HepG2 (cell line): ENCODE data around the gene DOHH. TPM values are rescaled to one million over a fixed set of nuclear protein-coding genes. Genes with fewer than 3 reads are reported as not detected.
A peak's percentile ranks its signal among the peaks of the same experiment; 100 is the strongest.

Source experiments
- CBX1 ChIP-seq: IDR thresholded peaks from one replicate; pipeline ENCODE4 v1.6.1; 2016; ENCODE audit warnings: antibody characterized with exemption, low read depth
- ESRRA ChIP-seq: sonication (generic); formaldehyde crosslinking; IDR thresholded peaks from 2 replicates; pipeline ENCODE4 v1.5.1; 2020; ENCODE audit warnings: mild to moderate bottlenecking, low read depth, missing genetic modification reagents
- FOXJ3 ChIP-seq: sonication (generic); formaldehyde crosslinking; IDR thresholded peaks from 2 replicates; pipeline ENCODE4 v1.4.0; 2020; ENCODE audit warnings: missing genetic modification reagents, mild to moderate bottlenecking, borderline replicate concordance
- GABPB1 ChIP-seq: IDR thresholded peaks from 2 replicates; pipeline ENCODE4 v1.6.1; 2016; ENCODE audit warnings: mild to moderate bottlenecking, missing genetic modification reagents, moderate library complexity, missing compliant biosample characterization
- KLF9 ChIP-seq: IDR thresholded peaks from 2 replicates; pipeline ENCODE4 v1.6.1; 2016; ENCODE audit warnings: low read depth
- KMT2A ChIP-seq: sonication (generic); formaldehyde crosslinking; IDR thresholded peaks from 2 replicates; pipeline ENCODE4 v1.4.0; 2020; ENCODE audit warnings: missing genetic modification reagents
- MATR3 ChIP-seq: sonication (generic); formaldehyde crosslinking; IDR thresholded peaks from 2 replicates; pipeline ENCODE4 v1.4.0; 2020; ENCODE audit warnings: missing genetic modification reagents
- NCOA5 ChIP-seq: sonication (generic); formaldehyde crosslinking; IDR thresholded peaks from 2 replicates; pipeline ENCODE4 v1.4.0; 2020; ENCODE audit warnings: missing genetic modification reagents
- PAF1 ChIP-seq: IDR thresholded peaks from 2 replicates; pipeline ENCODE4 v1.6.1; 2016; ENCODE audit warnings: missing genetic modification reagents, missing compliant biosample characterization
- SUZ12 ChIP-seq: fragments of 150-350 bp; IDR thresholded peaks from 2 replicates; pipeline ENCODE4 v1.6.1; 2014; ENCODE audit warnings: low read depth, low read length
- YY1 ChIP-seq: IDR thresholded peaks from 2 replicates; pipeline ENCODE4 v1.6.1; 2011; ENCODE audit warnings: low read length, low read depth, moderate library complexity, mild to moderate bottlenecking; ENCODE audit not compliant: insufficient read depth, insufficient replicate concordance
- ZBTB7A ChIP-seq: sonication (generic); formaldehyde crosslinking; IDR thresholded peaks from 2 replicates; pipeline ENCODE4 v1.8.0; 2022; ENCODE audit warnings: mild to moderate bottlenecking, missing genetic modification reagents
- ZNF550 ChIP-seq: sonication (generic); formaldehyde crosslinking; IDR thresholded peaks from 2 replicates; pipeline ENCODE4 v1.4.0; 2020; ENCODE audit warnings: mild to moderate bottlenecking, missing genetic modification reagents, borderline replicate concordance
- polyA plus RNA-seq, 8 experiments: library from polyadenylated mRNA; depleted of rRNA in 3 of 8; stranded (reverse) in 7 of 8; unstranded in 1 of 8; fragments of >200 nt; fragmentation: Illumina TruSeq in 4 of 8; extraction: Trizol in 4 of 8; gene quantifications; 2 replicates each; pipeline versions ENCODE4 v1.2.1 to v1.2.3, GENCODE V29; 2011 to 2016; ENCODE audit warnings: low read depth in 4 of 8, missing spikeins in 1 of 8, mixed read lengths in 1 of 8; ENCODE audit not compliant: insufficient read depth in 1 of 8
- total RNA-seq, 5 experiments: library from RNA; depleted of rRNA; stranded (reverse); fragments of >200 nt; fragmentation: Illumina TruSeq; extraction: Trizol; gene quantifications; 2 replicates each; pipeline ENCODE4 v1.2.3, GENCODE V29; 2016; ENCODE audit warnings: low read depth in 1 of 5
- TF ChIP-seq, protein P1 (sequence below): sonication (generic); formaldehyde crosslinking; conservative IDR thresholded peaks from 2 replicates; pipeline ENCODE4 v1.8.0; 2022; ENCODE audit warnings: mild to moderate bottlenecking, moderate library complexity, missing genetic modification reagents
- TF ChIP-seq, protein P2 (sequence below): sonication (generic); formaldehyde crosslinking; IDR thresholded peaks from 2 replicates; pipeline ENCODE4 v1.4.0; 2020; ENCODE audit warnings: missing genetic modification reagents, borderline replicate concordance
- TF ChIP-seq, protein P3 (sequence below): sonication (generic); formaldehyde crosslinking; IDR thresholded peaks from 2 replicates; pipeline ENCODE4 v1.4.0; 2020; ENCODE audit warnings: mild to moderate bottlenecking, missing genetic modification reagents, borderline replicate concordance
- TF ChIP-seq, protein P4 (sequence below): sonication (generic); formaldehyde crosslinking; IDR thresholded peaks from 2 replicates; pipeline ENCODE4 v1.4.0; 2020; ENCODE audit warnings: mild to moderate bottlenecking, missing genetic modification reagents

Gene DOHH
- total and polyA plus RNA-seq, 2 of the 13 experiments (the other 11 are each of a cell fraction or from before 2014, with no cell fraction given): 3.5 to 13.7 TPM

DNA sequence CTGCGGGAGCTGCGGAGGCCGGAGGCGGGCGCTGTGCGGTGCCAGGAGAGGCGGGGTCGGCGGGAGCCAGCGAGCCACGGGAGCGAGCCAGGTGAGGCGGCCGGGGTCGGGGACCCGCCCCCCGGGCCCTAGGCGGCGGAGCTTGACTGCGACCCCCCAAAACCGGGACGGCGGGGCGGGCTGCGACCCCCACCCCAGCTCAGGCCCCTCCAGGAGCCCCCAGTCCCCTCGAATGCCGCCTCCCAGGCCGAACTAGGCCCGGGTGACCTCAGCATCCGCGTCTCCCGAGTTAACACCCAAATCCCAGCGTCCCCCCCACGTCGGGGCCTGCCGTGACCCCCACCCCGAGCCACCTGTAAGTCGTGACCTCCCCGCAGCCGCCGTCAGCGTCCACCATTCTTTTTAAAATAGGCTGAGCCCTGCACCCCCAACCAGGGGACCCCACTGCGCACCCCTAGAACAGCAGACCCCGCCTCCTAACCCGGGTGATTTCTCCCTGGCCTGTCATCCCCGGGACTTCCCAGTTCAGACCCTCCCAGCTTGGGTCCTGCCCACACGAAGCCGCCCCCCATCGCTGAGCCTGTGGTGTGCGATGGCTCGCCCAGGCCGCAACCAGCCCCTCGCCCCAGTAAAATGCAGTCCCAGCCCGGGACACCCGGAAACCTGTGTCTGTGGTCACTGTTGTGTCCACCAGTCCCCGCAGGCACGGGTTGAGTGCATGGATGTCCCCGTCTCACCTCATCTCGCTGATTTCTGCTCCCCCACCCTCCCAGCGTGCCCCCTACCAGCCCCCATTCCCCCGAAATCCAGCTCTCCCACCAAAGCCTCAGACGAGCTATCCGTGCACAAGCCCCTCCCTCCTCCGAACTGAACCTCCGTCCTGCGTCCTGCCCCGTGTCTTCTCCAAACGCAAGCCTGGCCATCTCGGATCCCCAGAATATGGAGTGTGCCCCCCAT is 6.2 kb upstream of the DOHH start (continued):
- TF ChIP-seq ZNF550 (CRISPR knock-in tag) (no peak), SUZ12 (no peak), PAF1 (no peak), ESRRA (CRISPR knock-in tag) (no peak), MATR3 (no peak), NCOA5 (CRISPR knock-in tag) (no peak), CBX1 (no peak), ZBTB7A (CRISPR knock-in tag) (no peak), YY1 (no peak), FOXJ3 (no peak), KMT2A (CRISPR knock-in tag) (no peak), GABPB1 (CRISPR knock-in tag) (0 out of 2 replicates have a peak, but pooled peaks have one; percentile 28), KLF9 (no peak)
- TF ChIP-seq, protein P1, sequence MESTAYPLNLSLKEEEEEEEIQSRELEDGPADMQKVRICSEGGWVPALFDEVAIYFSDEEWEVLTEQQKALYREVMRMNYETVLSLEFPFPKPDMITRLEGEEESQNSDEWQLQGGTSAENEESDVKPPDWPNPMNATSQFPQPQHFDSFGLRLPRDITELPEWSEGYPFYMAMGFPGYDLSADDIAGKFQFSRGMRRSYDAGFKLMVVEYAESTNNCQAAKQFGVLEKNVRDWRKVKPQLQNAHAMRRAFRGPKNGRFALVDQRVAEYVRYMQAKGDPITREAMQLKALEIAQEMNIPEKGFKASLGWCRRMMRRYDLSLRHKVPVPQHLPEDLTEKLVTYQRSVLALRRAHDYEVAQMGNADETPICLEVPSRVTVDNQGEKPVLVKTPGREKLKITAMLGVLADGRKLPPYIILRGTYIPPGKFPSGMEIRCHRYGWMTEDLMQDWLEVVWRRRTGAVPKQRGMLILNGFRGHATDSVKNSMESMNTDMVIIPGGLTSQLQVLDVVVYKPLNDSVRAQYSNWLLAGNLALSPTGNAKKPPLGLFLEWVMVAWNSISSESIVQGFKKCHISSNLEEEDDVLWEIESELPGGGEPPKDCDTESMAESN: peak; percentile 6; the same call in 1 of the 2 replicates
- TF ChIP-seq, protein P2, sequence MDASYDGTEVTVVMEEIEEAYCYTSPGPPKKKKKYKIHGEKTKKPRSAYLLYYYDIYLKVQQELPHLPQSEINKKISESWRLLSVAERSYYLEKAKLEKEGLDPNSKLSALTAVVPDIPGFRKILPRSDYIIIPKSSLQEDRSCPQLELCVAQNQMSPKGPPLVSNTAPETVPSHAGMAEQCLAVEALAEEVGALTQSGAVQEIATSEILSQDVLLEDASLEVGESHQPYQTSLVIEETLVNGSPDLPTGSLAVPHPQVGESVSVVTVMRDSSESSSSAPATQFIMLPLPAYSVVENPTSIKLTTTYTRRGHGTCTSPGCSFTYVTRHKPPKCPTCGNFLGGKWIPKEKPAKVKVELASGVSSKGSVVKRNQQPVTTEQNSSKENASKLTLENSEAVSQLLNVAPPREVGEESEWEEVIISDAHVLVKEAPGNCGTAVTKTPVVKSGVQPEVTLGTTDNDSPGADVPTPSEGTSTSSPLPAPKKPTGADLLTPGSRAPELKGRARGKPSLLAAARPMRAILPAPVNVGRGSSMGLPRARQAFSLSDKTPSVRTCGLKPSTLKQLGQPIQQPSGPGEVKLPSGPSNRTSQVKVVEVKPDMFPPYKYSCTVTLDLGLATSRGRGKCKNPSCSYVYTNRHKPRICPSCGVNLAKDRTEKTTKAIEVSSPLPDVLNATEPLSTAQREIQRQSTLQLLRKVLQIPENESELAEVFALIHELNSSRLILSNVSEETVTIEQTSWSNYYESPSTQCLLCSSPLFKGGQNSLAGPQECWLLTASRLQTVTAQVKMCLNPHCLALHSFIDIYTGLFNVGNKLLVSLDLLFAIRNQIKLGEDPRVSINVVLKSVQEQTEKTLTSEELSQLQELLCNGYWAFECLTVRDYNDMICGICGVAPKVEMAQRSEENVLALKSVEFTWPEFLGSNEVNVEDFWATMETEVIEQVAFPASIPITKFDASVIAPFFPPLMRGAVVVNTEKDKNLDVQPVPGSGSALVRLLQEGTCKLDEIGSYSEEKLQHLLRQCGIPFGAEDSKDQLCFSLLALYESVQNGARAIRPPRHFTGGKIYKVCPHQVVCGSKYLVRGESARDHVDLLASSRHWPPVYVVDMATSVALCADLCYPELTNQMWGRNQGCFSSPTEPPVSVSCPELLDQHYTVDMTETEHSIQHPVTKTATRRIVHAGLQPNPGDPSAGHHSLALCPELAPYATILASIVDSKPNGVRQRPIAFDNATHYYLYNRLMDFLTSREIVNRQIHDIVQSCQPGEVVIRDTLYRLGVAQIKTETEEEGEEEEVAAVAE: no peak
- TF ChIP-seq, protein P3, sequence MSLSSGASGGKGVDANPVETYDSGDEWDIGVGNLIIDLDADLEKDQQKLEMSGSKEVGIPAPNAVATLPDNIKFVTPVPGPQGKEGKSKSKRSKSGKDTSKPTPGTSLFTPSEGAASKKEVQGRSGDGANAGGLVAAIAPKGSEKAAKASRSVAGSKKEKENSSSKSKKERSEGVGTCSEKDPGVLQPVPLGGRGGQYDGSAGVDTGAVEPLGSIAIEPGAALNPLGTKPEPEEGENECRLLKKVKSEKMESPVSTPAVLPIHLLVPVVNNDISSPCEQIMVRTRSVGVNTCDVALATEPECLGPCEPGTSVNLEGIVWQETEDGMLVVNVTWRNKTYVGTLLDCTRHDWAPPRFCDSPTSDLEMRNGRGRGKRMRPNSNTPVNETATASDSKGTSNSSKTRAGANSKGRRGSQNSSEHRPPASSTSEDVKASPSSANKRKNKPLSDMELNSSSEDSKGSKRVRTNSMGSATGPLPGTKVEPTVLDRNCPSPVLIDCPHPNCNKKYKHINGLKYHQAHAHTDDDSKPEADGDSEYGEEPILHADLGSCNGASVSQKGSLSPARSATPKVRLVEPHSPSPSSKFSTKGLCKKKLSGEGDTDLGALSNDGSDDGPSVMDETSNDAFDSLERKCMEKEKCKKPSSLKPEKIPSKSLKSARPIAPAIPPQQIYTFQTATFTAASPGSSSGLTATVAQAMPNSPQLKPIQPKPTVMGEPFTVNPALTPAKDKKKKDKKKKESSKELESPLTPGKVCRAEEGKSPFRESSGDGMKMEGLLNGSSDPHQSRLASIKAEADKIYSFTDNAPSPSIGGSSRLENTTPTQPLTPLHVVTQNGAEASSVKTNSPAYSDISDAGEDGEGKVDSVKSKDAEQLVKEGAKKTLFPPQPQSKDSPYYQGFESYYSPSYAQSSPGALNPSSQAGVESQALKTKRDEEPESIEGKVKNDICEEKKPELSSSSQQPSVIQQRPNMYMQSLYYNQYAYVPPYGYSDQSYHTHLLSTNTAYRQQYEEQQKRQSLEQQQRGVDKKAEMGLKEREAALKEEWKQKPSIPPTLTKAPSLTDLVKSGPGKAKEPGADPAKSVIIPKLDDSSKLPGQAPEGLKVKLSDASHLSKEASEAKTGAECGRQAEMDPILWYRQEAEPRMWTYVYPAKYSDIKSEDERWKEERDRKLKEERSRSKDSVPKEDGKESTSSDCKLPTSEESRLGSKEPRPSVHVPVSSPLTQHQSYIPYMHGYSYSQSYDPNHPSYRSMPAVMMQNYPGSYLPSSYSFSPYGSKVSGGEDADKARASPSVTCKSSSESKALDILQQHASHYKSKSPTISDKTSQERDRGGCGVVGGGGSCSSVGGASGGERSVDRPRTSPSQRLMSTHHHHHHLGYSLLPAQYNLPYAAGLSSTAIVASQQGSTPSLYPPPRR: 0 out of 2 replicates have a peak, but pooled peaks have one; percentile 10
- TF ChIP-seq, protein P4, sequence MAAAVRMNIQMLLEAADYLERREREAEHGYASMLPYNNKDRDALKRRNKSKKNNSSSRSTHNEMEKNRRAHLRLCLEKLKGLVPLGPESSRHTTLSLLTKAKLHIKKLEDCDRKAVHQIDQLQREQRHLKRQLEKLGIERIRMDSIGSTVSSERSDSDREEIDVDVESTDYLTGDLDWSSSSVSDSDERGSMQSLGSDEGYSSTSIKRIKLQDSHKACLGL: no peak
